PC-3 (cell line): ENCODE data around the gene TMEM143.
"Not testable (repeated sequence)": the region's sequence is repeated elsewhere in the genome, so short reads cannot be mapped to it uniquely, and the experiment has no call there.

Experiments used
- CTCF ChIP-seq: fragments of 300-600 bp; sonication (generic); conservative IDR thresholded peaks from 2 replicates; pipeline ENCODE4 v1.5.1; 2017; ENCODE audit warnings: antibody characterized with exemption, low read depth, mild to moderate bottlenecking, low read length
- EZH2 ChIP-seq: fragments of 300-600 bp; sonication (generic); IDR thresholded peaks from one replicate; pipeline ENCODE4 v1.6.1; 2017; ENCODE audit warnings: antibody characterized with exemption, mild to moderate bottlenecking, low read length; ENCODE audit not compliant: unreplicated experiment

GRCh38 chr19:48371771-48372170, 8.0 kb upstream of the TMEM143 start:
- TF ChIP-seq CTCF, EZH2: not testable (repeated sequence)
